Endothelial cell of umbilical vein (primary cell): ENCODE results near the gene GUCD1. TPM values are rescaled to one million over a fixed set of nuclear protein-coding genes. Genes with fewer than 3 reads are reported as not detected.

Source experiments
- BruUV-seq: library from RNA; stranded (reverse); fragments of 400-500 nt; replicated peaks from 2 replicates; lab custom pipeline; 2021; lab: Mats Ljungman, UMichigan
- CTCF ChIA-PET: fragments of 300-600, 350-600 bp; sonication (Branson Sonifier 250); formaldehyde crosslinking; loops from one replicate; lab custom pipeline; 2021; ENCODE audit warnings: antibody characterized with exemption, inconsistent platforms; lab: Charles Lee
- POLR2A ChIA-PET: fragments of 300-600, 350-600 bp; sonication (Branson Sonifier 250); formaldehyde crosslinking; loops from one replicate; lab custom pipeline; 2021; ENCODE audit warnings: antibody characterized with exemption, inconsistent platforms; lab: Charles Lee
- DNase-seq: peaks from one replicate; pipeline ENCODE4 v3.0.0-alpha.2; 2011; ENCODE audit warnings: low read depth, low spot score
- FAIRE-seq: peaks from 2 replicates; lab custom pipeline; 2011; peaks lifted over from hg19 to GRCh38; lab: Jason Lieb, UNC
- H2AFZ ChIP-seq: 2 replicates; pipeline ENCODE4 v1.6.0; 2012; ENCODE audit warnings: low read depth, low read length, control low read depth, inconsistent platforms
- H3K27ac ChIP-seq: 2 replicates; pipeline ENCODE4 v1.5.1; 2011; ENCODE audit warnings: low read depth, mild to moderate bottlenecking, control low read depth, low read length, moderate library complexity; ENCODE audit not compliant: insufficient read depth
- H3K27me3 ChIP-seq, 2 experiments: 2 replicates each; pipeline versions ENCODE4 v1.6.0 to v1.6.1; 2011; ENCODE audit warnings: low read length in 2 of 2, mixed read lengths in 1 of 2; ENCODE audit not compliant: control insufficient read depth in 2 of 2, insufficient read depth in 2 of 2
- H3K36me3 ChIP-seq, 2 experiments: 2 replicates in 1 of 2; 3 replicates in 1 of 2; pipeline ENCODE4 v1.5.1; 2011; ENCODE audit warnings: low read length in 2 of 2, mild to moderate bottlenecking in 1 of 2, moderate library complexity in 1 of 2; ENCODE audit not compliant: control insufficient read depth in 2 of 2, insufficient read depth in 2 of 2; ENCODE audit errors: extremely low read depth in 1 of 2
- H3K4me1 ChIP-seq: 3 replicates; pipeline ENCODE4 v1.5.1; 2011; ENCODE audit warnings: mild to moderate bottlenecking, low read length; ENCODE audit not compliant: control insufficient read depth, insufficient read depth; ENCODE audit errors: extremely low read depth
- H3K4me2 ChIP-seq: 2 replicates; pipeline ENCODE4 v1.6.1; 2011; ENCODE audit warnings: low read length, control low read depth, mixed read lengths; ENCODE audit not compliant: insufficient read depth
- H3K4me3 ChIP-seq, 3 experiments: fragments of 200-600 bp in 1 of 3; sonication (generic), shearing (Covaris generic) in 1 of 3; replicated peaks in 1 of 3; 2 replicates each; pipeline ENCODE4 v1.5.1; 2011 to 2016; ENCODE audit warnings: control low read depth in 3 of 3, low read length in 3 of 3, mild to moderate bottlenecking in 2 of 3, inconsistent platforms in 1 of 3, low read depth in 1 of 3, moderate library complexity in 1 of 3; ENCODE audit not compliant: insufficient read depth in 1 of 3
- H3K79me2 ChIP-seq: 2 replicates; pipeline ENCODE4 v1.6.0; 2012; ENCODE audit warnings: low read length, inconsistent platforms; ENCODE audit not compliant: control insufficient read depth, insufficient read depth
- H3K9ac ChIP-seq: replicated peaks from 2 replicates; pipeline ENCODE3; 2011; ENCODE audit warnings: low read length, control low read depth; ENCODE audit not compliant: insufficient read depth; ENCODE audit errors: extremely low read depth
- H3K9me1 ChIP-seq: replicated peaks from 3 replicates; pipeline ENCODE4 v1.6.0; 2011; ENCODE audit warnings: mild to moderate bottlenecking, low read length; ENCODE audit not compliant: control insufficient read depth, insufficient read depth; ENCODE audit errors: extremely low read depth
- H3K9me3 ChIP-seq: replicated peaks from 2 replicates; pipeline ENCODE4 v1.5.1; 2012; ENCODE audit warnings: low read length, inconsistent platforms; ENCODE audit not compliant: control insufficient read depth, insufficient read depth
- H4K20me1 ChIP-seq: replicated peaks from 2 replicates; pipeline ENCODE3; 2011; ENCODE audit warnings: mild to moderate bottlenecking, low read length; ENCODE audit not compliant: control insufficient read depth, insufficient read depth; ENCODE audit errors: extremely low read depth
- EZH2 ChIP-seq: IDR thresholded peaks from 2 replicates; pipeline ENCODE4 v1.6.1; 2012; ENCODE audit warnings: borderline replicate concordance, low read depth, mild to moderate bottlenecking, moderate library complexity, low read length, inconsistent platforms; ENCODE audit not compliant: severe bottlenecking
- FOS ChIP-seq: IDR thresholded peaks from 2 replicates; pipeline ENCODE4 v1.6.1; 2011; ENCODE audit warnings: mild to moderate bottlenecking, low read length, moderate library complexity, borderline replicate concordance; ENCODE audit not compliant: insufficient read depth
- GATA2 ChIP-seq: IDR thresholded peaks from 2 replicates; pipeline ENCODE4 v1.7.0; 2011; ENCODE audit warnings: low read depth, mild to moderate bottlenecking, moderate library complexity, mixed read lengths, low read length; ENCODE audit not compliant: insufficient read length, insufficient read depth
- JUN ChIP-seq: IDR thresholded peaks from 2 replicates; pipeline ENCODE4 v1.6.1; 2011; ENCODE audit warnings: borderline replicate concordance, low read depth; ENCODE audit not compliant: insufficient read length, insufficient read depth
- MYC ChIP-seq: IDR thresholded peaks from one replicate; pipeline ENCODE4 v1.6.1; 2011; ENCODE audit warnings: mild to moderate bottlenecking, low read depth, low read length
- POLR2A ChIP-seq: IDR thresholded peaks from 2 replicates; pipeline ENCODE4 v1.6.1; 2012; ENCODE audit warnings: low read depth, mild to moderate bottlenecking, control low read depth, low read length
- POLR2AphosphoS5 ChIP-seq: IDR thresholded peaks from 2 replicates; pipeline ENCODE4 v1.6.1; 2012; ENCODE audit warnings: low read depth, mild to moderate bottlenecking, control low read depth, low read length, moderate library complexity; ENCODE audit not compliant: insufficient read depth
- dilution Hi-C: fragments of 300-500 bp; cut with MboI; formaldehyde crosslinking; loops from one replicate; pipeline ENCODE4 v1.15.0; 2019; ENCODE audit warnings: low sequenced_read_pairs; ENCODE audit not compliant: extremely low pct_ligation_motif_present
- intact Hi-C: fragments of 100-400 bp; cut with micrococcal nuclease; formaldehyde crosslinking; loops from one replicate; pipeline ENCODE4 v1.10.0; 2022
- polyA plus RNA-seq, 4 experiments: library from polyadenylated mRNA; depleted of rRNA in 3 of 4; stranded (reverse) in 3 of 4; unstranded in 1 of 4; fragments of >200 nt; gene quantifications; 2 replicates each; pipeline versions ENCODE4 v1.2.1 to v1.2.3, GENCODE V29; 2011 to 2012; ENCODE audit warnings: missing spikeins in 1 of 4
- total RNA-seq: library from RNA; stranded (reverse); gene quantifications from 2 replicates; pipeline ENCODE4 v1.2.3, GENCODE V29; 2021
- TF ChIP-seq, protein P1 (sequence below), 2 donors: IDR thresholded peaks; 1 replicate in 1 of 2; 2 replicates in 1 of 2; pipeline ENCODE4 v1.5.1; 2011; ENCODE audit warnings: low read length in 2 of 2, mild to moderate bottlenecking in 2 of 2, moderate library complexity in 2 of 2, control low read depth in 1 of 2, inconsistent platforms in 1 of 2, low read depth in 1 of 2; ENCODE audit not compliant: insufficient read depth in 1 of 2; ENCODE audit errors: extremely low read depth in 1 of 2
- TF ChIP-seq, protein P2 (sequence below): IDR thresholded peaks from 2 replicates; pipeline ENCODE4 v1.6.1; 2011; ENCODE audit not compliant: insufficient read depth, insufficient read length

Gene GUCD1
- total and polyA plus RNA-seq, 2 donors (not counting 3 experiments of a cell fraction or from before 2014, with no cell fraction given), result 116 to 138 TPM

DNA sequence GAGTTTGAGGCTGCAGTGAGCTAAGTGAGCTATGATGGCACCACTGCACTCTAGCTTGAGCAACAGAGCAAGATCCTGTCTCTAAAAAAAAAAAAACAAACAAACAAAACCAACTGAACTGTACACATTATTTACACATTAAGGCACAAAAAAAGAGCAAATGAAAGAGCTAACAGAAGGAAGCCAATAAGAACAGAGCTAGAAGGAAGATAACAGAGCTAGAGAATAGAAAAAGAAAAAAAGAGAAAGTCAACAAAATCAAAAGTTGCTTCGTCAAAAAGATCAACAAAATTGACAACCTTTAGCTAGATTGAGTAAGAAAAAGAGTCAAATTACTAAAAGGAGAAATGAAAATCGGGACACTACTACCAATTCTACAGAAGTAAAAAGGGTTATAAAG lies 25.0 kb downstream of the GUCD1 start:
- CTCF ChIA-PET, result interaction anchor here (1.0 to 1.9 kb wide), 5 partner anchors 10 to 242 kb away, joined by 3 to 6 read pairs (median 3); no protein-coding TSS in a partner anchor

DNA sequence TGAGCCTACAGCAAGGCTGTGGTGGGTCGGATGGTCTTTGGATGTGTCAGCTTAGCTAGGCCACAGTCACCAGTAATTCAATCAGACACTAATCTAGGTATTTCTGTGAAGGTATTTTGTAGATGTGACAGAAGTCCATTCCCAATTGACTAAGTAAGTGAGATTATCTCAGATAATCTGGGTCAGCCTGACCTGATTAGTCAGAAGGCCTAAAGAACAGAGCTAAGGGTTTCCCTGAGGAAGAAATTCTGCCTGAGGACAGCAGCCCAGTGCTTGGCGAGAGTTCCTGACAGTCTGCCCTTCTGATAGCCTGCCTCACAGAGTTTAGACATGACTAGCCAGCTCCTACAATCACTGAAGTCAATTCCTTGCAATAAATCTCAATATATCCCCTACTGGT lies 28.7 kb downstream of the GUCD1 start:
- H2AFZ ChIP-seq, result no peak overlapping the region
- FAIRE-seq (no peak), DNase-seq (no peak)
- CTCF ChIA-PET, result interaction anchor here (0.8 to 2.1 kb wide), 12 partner anchors 10 to 200 kb away, joined by 3 to 6 read pairs (median 4); no protein-coding TSS in a partner anchor
- dilution Hi-C loops, result no loop called here
- H3K79me2 ChIP-seq, result no peaks in the 10 kb centered on the region
- H3K9ac ChIP-seq, result no peak overlapping the region
- TF ChIP-seq POLR2A, result no peak
- TF ChIP-seq, protein P1, sequence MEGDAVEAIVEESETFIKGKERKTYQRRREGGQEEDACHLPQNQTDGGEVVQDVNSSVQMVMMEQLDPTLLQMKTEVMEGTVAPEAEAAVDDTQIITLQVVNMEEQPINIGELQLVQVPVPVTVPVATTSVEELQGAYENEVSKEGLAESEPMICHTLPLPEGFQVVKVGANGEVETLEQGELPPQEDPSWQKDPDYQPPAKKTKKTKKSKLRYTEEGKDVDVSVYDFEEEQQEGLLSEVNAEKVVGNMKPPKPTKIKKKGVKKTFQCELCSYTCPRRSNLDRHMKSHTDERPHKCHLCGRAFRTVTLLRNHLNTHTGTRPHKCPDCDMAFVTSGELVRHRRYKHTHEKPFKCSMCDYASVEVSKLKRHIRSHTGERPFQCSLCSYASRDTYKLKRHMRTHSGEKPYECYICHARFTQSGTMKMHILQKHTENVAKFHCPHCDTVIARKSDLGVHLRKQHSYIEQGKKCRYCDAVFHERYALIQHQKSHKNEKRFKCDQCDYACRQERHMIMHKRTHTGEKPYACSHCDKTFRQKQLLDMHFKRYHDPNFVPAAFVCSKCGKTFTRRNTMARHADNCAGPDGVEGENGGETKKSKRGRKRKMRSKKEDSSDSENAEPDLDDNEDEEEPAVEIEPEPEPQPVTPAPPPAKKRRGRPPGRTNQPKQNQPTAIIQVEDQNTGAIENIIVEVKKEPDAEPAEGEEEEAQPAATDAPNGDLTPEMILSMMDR (IDR thresholded peaks at IDR 0.05; ENCODE audit: extremely low read depth in 1 of 2, insufficient read depth in 1 of 2, low read depth in 1 of 2, low read length in 2 of 2), result no peak
- no peak for TF ChIP-seq FOS
- no peak for TF ChIP-seq EZH2
- TF ChIP-seq GATA2, result no peak
- no peak for TF ChIP-seq JUN
- TF ChIP-seq, protein P2, sequence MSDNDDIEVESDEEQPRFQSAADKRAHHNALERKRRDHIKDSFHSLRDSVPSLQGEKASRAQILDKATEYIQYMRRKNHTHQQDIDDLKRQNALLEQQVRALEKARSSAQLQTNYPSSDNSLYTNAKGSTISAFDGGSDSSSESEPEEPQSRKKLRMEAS, result no peak
- TF ChIP-seq POLR2AphosphoS5, result no peak
- no peak for TF ChIP-seq MYC
- peaks cover 9% of the 10 kb centered on the region for H3K4me1 ChIP-seq
- H4K20me1 ChIP-seq, result no peaks in the 10 kb centered on the region
- H3K4me2 ChIP-seq, result no peak overlapping the region
- BruUV-seq, result no TSS peak
- H3K27ac ChIP-seq, result no peak overlapping the region
- H3K36me3 ChIP-seq, result no peaks in the 10 kb centered on the region
- POLR2A ChIA-PET, result no interaction called here
- H3K9me1 ChIP-seq, result no peaks in the 10 kb centered on the region
- H3K4me3 ChIP-seq, result no peak overlapping the region
- intact Hi-C loops, result loop anchor here (10.0 kb wide), 1 partner anchor 341 kb away; the partner anchor contains the start of gene SUSD2
- no peaks in the 10 kb centered on the region for H3K27me3 ChIP-seq
- H3K9me3 ChIP-seq, result no peaks in the 10 kb centered on the region

More for the DNA sequence above, 25.0 kb downstream of the GUCD1 start:
- Histone ChIP-seq H3K9me3 (no peaks in the 10 kb centered on the region), H3K9me1 (no peaks in the 10 kb centered on the region), H3K36me3 (no peaks in the 10 kb centered on the region), H3K27me3 (peaks cover 0 to 3% of the 10 kb centered on the region in 2 experiments), H3K4me1 (no peaks in the 10 kb centered on the region), H2AFZ (no peak overlapping the region), H3K4me3 (no peak overlapping the region), H3K9ac (no peak overlapping the region), H4K20me1 (no peaks in the 10 kb centered on the region), H3K79me2 (no peaks in the 10 kb centered on the region), H3K27ac (no peak overlapping the region), H3K4me2 (no peak overlapping the region)
- POLR2A ChIA-PET, result interaction anchor here (0.8 kb wide), 1 partner anchor 79 kb away, joined by 3 read pairs; no protein-coding TSS in a partner anchor
- FAIRE-seq, result no peak
- intact Hi-C loops (loop anchor here (10.0 kb wide), 1 partner anchor 345 kb away; the partner anchor contains the start of gene SUSD2), dilution Hi-C loops (no loop called here)
- TF ChIP-seq POLR2AphosphoS5, result no peak
- TF ChIP-seq JUN, result no peak
- no peak for DNase-seq
- BruUV-seq, result no TSS peak
